SK-N-SH (cell line): Measurements from ENCODE around the gene PPFIBP2. TPM values are rescaled to one million over a fixed set of nuclear protein-coding genes. Genes with fewer than 3 reads are reported as not detected.

Experiments used
- CTCF ChIA-PET: fragments of 300-600, 350-600 bp; formaldehyde crosslinking; extraction: SDS; loops from one replicate; lab custom pipeline; 2021; lab: Yijun Ruan, JAX
- POLR2A ChIA-PET: fragments of 350-600 bp; sonication (Branson Sonifier 250); formaldehyde crosslinking; extraction: SDS; loops from one replicate; lab custom pipeline; 2020; ENCODE audit warnings: antibody characterized with exemption, inconsistent platforms; lab: Yijun Ruan, JAX
- DNase-seq: peaks from one replicate; pipeline ENCODE4 v3.0.0; 2012
- H2AFZ ChIP-seq: fragments of 200-600 bp; sonication (generic); 2 replicates; pipeline ENCODE4 v1.8.1; 2016; ENCODE audit warnings: antibody characterized with exemption, mild to moderate bottlenecking, low read depth
- H3F3A ChIP-seq: fragments of 200-600 bp; sonication (generic); replicated peaks from 2 replicates; pipeline ENCODE3; 2016; ENCODE audit warnings: antibody characterized with exemption, mild to moderate bottlenecking; ENCODE audit not compliant: insufficient read depth
- H3K27ac ChIP-seq, 2 experiments: fragments of 200-500 bp in 1 of 2; fragments of 200-600 bp in 1 of 2; sonication (Bioruptor generic) in 1 of 2; sonication (generic), shearing (Covaris generic) in 1 of 2; 2 replicates each; pipeline versions ENCODE4 v1.5.1 to v1.6.1; 2014 to 2016; ENCODE audit warnings: low read depth in 2 of 2, inconsistent platforms in 1 of 2, low read length in 1 of 2, mild to moderate bottlenecking in 1 of 2, mixed read lengths in 1 of 2
- H3K27me3 ChIP-seq: fragments of 200-600 bp; sonication (generic), shearing (Covaris generic); 2 replicates; pipeline ENCODE4 v1.6.1; 2016; ENCODE audit warnings: mixed run types; ENCODE audit not compliant: insufficient read depth
- H3K36me3 ChIP-seq, 2 experiments: fragments of 200-500 bp in 1 of 2; fragments of 200-600 bp in 1 of 2; sonication (Bioruptor generic) in 1 of 2; sonication (generic) in 1 of 2; replicated peaks in 1 of 2; 2 replicates each; pipeline versions ENCODE3 to v1.5.1; 2014 to 2016; ENCODE audit warnings: low read length in 1 of 2, mild to moderate bottlenecking in 1 of 2; ENCODE audit not compliant: insufficient read depth in 2 of 2, control insufficient read depth in 1 of 2
- H3K4me1 ChIP-seq, 2 experiments: fragments of 200-500 bp in 1 of 2; fragments of 200-600 bp in 1 of 2; sonication (Bioruptor generic) in 1 of 2; sonication (generic), shearing (Covaris generic) in 1 of 2; 2 replicates each; pipeline versions ENCODE4 v1.5.1 to v1.6.1; 2014 to 2016; ENCODE audit warnings: low read depth in 1 of 2, low read length in 1 of 2, mixed run types in 1 of 2; ENCODE audit not compliant: insufficient read depth in 2 of 2, control insufficient read depth in 1 of 2
- H3K4me2 ChIP-seq: fragments of 200-600 bp; sonication (generic), shearing (Covaris generic); 2 replicates; pipeline ENCODE4 v1.6.1; 2017; ENCODE audit warnings: mixed run types
- H3K4me3 ChIP-seq, 2 experiments: fragments of 200-500 bp in 1 of 2; fragments of 200-600 bp in 1 of 2; sonication (Bioruptor generic) in 1 of 2; sonication (generic), shearing (Covaris generic) in 1 of 2; 2 replicates each; pipeline versions ENCODE4 v1.5.1 to v1.8.1; 2014 to 2016; ENCODE audit warnings: low read depth in 2 of 2, inconsistent platforms in 1 of 2, low read length in 1 of 2, mild to moderate bottlenecking in 1 of 2, mixed read lengths in 1 of 2, moderate library complexity in 1 of 2
- H3K79me2 ChIP-seq: fragments of 200-600 bp; sonication (generic); 2 replicates; pipeline ENCODE4 v1.8.1; 2017; ENCODE audit warnings: mild to moderate bottlenecking; ENCODE audit not compliant: insufficient read depth
- H3K9ac ChIP-seq: fragments of 200-600 bp; sonication (generic); 2 replicates; pipeline ENCODE4 v1.6.1; 2017; ENCODE audit warnings: mixed run types
- H3K9me2 ChIP-seq: fragments of 200-600 bp; sonication (generic); 2 replicates; pipeline ENCODE4 v1.6.1; 2017; ENCODE audit warnings: mixed run types
- H3K9me3 ChIP-seq: fragments of 200-600 bp; sonication (generic); 2 replicates; pipeline ENCODE4 v1.6.1; 2017; ENCODE audit warnings: mixed run types, mild to moderate bottlenecking, moderate library complexity
- H4K20me1 ChIP-seq: fragments of 200-600 bp; sonication (generic); 2 replicates; pipeline ENCODE4 v1.6.1; 2017; ENCODE audit warnings: mild to moderate bottlenecking, mixed run types; ENCODE audit not compliant: insufficient read depth
- ELF1 ChIP-seq: IDR thresholded peaks from 2 replicates; pipeline ENCODE4 v1.4.0; 2012
- EP300 ChIP-seq, 2 experiments: IDR thresholded peaks; 2 replicates each; pipeline versions ENCODE4 v1.4.0 to v1.6.1; 2012; ENCODE audit warnings: borderline replicate concordance in 1 of 2, low read depth in 1 of 2, low read length in 1 of 2
- EZH2phosphoT487 ChIP-seq: fragments of 200-600 bp; sonication (generic); IDR thresholded peaks from 2 replicates; pipeline ENCODE4 v1.6.1; 2017; ENCODE audit warnings: low read depth, mixed run types, mild to moderate bottlenecking, antibody characterized with exemption, moderate library complexity, borderline replicate concordance
- FOSL2 ChIP-seq: IDR thresholded peaks from 2 replicates; pipeline ENCODE4 v1.4.0; 2012; ENCODE audit warnings: low read depth, mild to moderate bottlenecking, moderate library complexity, borderline replicate concordance
- FOXJ3 ChIP-seq: sonication (generic); formaldehyde crosslinking; IDR thresholded peaks from 2 replicates; pipeline ENCODE4 v1.5.1; 2020; ENCODE audit warnings: mild to moderate bottlenecking, missing genetic modification reagents
- GABPA ChIP-seq: IDR thresholded peaks from 2 replicates; pipeline ENCODE4 v1.4.0; 2012; ENCODE audit warnings: low read depth, mild to moderate bottlenecking
- GATA2 ChIP-seq: sonication (generic); formaldehyde crosslinking; IDR thresholded peaks from 2 replicates; pipeline ENCODE4 v1.5.0; 2020; ENCODE audit warnings: mild to moderate bottlenecking, missing genetic modification reagents
- JUND ChIP-seq: IDR thresholded peaks from 2 replicates; pipeline ENCODE4 v1.4.0; 2012
- RAD21 ChIP-seq: IDR thresholded peaks from 2 replicates; pipeline ENCODE4 v1.6.1; 2012; ENCODE audit warnings: mild to moderate bottlenecking, low read length
- RCOR1 ChIP-seq: fragments of 150-350 bp; IDR thresholded peaks from 2 replicates; pipeline ENCODE4 v1.6.1; 2017; ENCODE audit warnings: antibody characterized with exemption, low read length
- RFX5 ChIP-seq: IDR thresholded peaks from 2 replicates; pipeline ENCODE4 v1.6.1; 2012; ENCODE audit warnings: mild to moderate bottlenecking, improper control_type of control experiment, low read length
- RXRA ChIP-seq: IDR thresholded peaks from 2 replicates; pipeline ENCODE4 v1.4.0; 2012; ENCODE audit warnings: low read depth, mild to moderate bottlenecking, borderline replicate concordance
- SMC3 ChIP-seq: IDR thresholded peaks from 2 replicates; pipeline ENCODE4 v1.6.1; 2012; ENCODE audit warnings: low read depth, low read length, improper control_type of control experiment
- TAF1 ChIP-seq: IDR thresholded peaks from 2 replicates; pipeline ENCODE4 v1.6.1; 2012; ENCODE audit warnings: low read depth, mild to moderate bottlenecking, low read length, moderate library complexity, borderline replicate concordance
- YY1 ChIP-seq: IDR thresholded peaks from 2 replicates; pipeline ENCODE4 v1.4.0; 2012; ENCODE audit warnings: low read depth, mild to moderate bottlenecking
- WGBS: methylation state at CpG from one replicate; pipeline ENCODE4 v1.1.6; 2017; ENCODE audit warnings: low lambda C conversion rate; 5-methylcytosine and 5-hydroxymethylcytosine counted together
- polyA plus RNA-seq, 3 experiments: library from polyadenylated mRNA; depleted of rRNA; stranded (reverse); fragments of >200 nt; gene quantifications; 2 replicates each; pipeline ENCODE4 v1.2.3, GENCODE V29; 2012
- TF ChIP-seq, protein P1 (sequence below): fragments of 150-350 bp; IDR thresholded peaks from 2 replicates; pipeline ENCODE4 v1.6.1; 2017; ENCODE audit warnings: antibody characterized with exemption, low read length, low read depth, borderline replicate concordance
- TF ChIP-seq, protein P2 (sequence below): fragments of 200-600 bp; sonication (generic); IDR thresholded peaks from 2 replicates; pipeline ENCODE4 v1.6.1; 2017; ENCODE audit warnings: antibody characterized with exemption, mild to moderate bottlenecking, moderate library complexity
- TF ChIP-seq, protein P3 (sequence below): fragments of 150-350 bp; IDR thresholded peaks from 2 replicates; pipeline ENCODE4 v1.6.1; 2016; ENCODE audit warnings: mild to moderate bottlenecking, low read depth, low read length
- TF ChIP-seq, protein P4 (sequence below): IDR thresholded peaks from 2 replicates; pipeline ENCODE4 v1.4.0; 2012; ENCODE audit warnings: low read depth, borderline replicate concordance
- TF ChIP-seq, protein P5 (sequence below): IDR thresholded peaks from 2 replicates; pipeline ENCODE4 v1.4.0; 2012; ENCODE audit warnings: low read depth, borderline replicate concordance

The PPFIBP2 gene
- polyA plus RNA-seq, 1 of the 3 experiments (the other 2 are of a cell fraction) = 0.67 TPM

DNA sequence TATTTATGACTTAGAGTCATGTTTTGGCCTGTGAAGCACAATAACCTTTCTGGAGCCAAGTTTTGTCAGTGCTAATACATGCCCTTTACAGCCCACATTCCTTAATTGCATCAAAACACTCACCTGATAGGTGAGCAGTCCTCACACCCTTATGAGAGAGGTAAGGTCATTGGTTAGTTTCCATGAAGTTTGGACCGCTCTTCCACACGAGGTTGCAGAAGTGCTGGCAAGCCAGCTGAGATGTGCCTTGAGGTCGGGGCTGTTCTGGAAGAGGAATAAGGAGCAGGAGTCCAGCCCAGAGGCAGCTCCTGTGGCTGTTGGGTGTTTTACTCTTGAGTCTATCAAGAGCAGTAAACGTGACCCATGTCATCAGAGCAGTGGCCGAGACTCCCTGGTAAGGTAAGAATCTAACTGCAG is 83.2 kb downstream of the PPFIBP2 start (continued):
- TF ChIP-seq FOSL2 = no peak
- no peak for TF ChIP-seq ELF1
- TF ChIP-seq, protein P1, sequence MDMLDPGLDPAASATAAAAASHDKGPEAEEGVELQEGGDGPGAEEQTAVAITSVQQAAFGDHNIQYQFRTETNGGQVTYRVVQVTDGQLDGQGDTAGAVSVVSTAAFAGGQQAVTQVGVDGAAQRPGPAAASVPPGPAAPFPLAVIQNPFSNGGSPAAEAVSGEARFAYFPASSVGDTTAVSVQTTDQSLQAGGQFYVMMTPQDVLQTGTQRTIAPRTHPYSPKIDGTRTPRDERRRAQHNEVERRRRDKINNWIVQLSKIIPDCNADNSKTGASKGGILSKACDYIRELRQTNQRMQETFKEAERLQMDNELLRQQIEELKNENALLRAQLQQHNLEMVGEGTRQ = no peak
- no peak for TF ChIP-seq JUND
- TF ChIP-seq, protein P2, sequence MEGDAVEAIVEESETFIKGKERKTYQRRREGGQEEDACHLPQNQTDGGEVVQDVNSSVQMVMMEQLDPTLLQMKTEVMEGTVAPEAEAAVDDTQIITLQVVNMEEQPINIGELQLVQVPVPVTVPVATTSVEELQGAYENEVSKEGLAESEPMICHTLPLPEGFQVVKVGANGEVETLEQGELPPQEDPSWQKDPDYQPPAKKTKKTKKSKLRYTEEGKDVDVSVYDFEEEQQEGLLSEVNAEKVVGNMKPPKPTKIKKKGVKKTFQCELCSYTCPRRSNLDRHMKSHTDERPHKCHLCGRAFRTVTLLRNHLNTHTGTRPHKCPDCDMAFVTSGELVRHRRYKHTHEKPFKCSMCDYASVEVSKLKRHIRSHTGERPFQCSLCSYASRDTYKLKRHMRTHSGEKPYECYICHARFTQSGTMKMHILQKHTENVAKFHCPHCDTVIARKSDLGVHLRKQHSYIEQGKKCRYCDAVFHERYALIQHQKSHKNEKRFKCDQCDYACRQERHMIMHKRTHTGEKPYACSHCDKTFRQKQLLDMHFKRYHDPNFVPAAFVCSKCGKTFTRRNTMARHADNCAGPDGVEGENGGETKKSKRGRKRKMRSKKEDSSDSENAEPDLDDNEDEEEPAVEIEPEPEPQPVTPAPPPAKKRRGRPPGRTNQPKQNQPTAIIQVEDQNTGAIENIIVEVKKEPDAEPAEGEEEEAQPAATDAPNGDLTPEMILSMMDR = no peak
- no peak for TF ChIP-seq RXRA
- TF ChIP-seq TAF1 = no peak
- TF ChIP-seq GATA2 (CRISPR knock-in tag) = no peak
- no peak for TF ChIP-seq FOXJ3 (CRISPR knock-in tag)
- TF ChIP-seq, all 33 proteins: peak for 0

DNA sequence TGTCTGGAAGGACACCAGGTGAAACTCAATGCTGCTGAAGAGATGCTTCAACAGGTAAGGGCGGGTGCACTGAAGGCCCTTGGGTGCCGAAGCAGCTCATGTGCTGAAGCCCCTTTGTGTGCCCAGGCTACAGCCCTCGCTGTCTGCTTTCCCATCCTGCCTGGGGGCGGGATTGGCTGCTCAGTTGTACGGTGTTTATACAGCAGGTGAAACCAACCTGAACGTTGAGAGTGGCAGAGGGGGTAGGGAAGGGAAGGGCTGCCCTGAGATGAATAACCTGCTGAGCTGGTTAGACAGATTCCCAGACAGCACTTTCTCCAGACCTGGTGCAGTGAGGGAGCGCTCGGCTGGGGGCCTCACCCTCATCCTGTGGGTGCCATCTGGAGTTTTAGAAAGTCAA is 83.8 kb downstream of the PPFIBP2 start:
- no peaks in the 10 kb centered on the region for H3K36me3 ChIP-seq
- no peaks in the 10 kb centered on the region for H3K27me3 ChIP-seq
- H3K9me2 ChIP-seq = no peaks in the 10 kb centered on the region
- H3K9me3 ChIP-seq = no peaks in the 10 kb centered on the region
- no peak overlapping the region for H3K9ac ChIP-seq
- TF ChIP-seq, protein P3, sequence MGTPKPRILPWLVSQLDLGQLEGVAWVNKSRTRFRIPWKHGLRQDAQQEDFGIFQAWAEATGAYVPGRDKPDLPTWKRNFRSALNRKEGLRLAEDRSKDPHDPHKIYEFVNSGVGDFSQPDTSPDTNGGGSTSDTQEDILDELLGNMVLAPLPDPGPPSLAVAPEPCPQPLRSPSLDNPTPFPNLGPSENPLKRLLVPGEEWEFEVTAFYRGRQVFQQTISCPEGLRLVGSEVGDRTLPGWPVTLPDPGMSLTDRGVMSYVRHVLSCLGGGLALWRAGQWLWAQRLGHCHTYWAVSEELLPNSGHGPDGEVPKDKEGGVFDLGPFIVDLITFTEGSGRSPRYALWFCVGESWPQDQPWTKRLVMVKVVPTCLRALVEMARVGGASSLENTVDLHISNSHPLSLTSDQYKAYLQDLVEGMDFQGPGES = no peak
- TF ChIP-seq FOXJ3 (CRISPR knock-in tag) = no peak
- no peaks in the 10 kb centered on the region for H3K79me2 ChIP-seq
- CTCF ChIA-PET = interaction anchor here (0.9 to 1.4 kb wide), 2 partner anchors 26 to 38 kb away, joined by 3 read pairs; no protein-coding TSS in a partner anchor
- no peak for DNase-seq
- H4K20me1 ChIP-seq = no peaks in the 10 kb centered on the region
- WGBS = 52% methylated on average over 6 of the region's 8 CpGs
- no peak overlapping the region for H3K4me3 ChIP-seq
- POLR2A ChIA-PET = no interaction called here
- H3K27ac ChIP-seq = no peak overlapping the region
- H3K4me2 ChIP-seq = no peak overlapping the region
- no peaks in the 10 kb centered on the region for H3F3A ChIP-seq
- H3K4me1 ChIP-seq = peaks cover 0 to 17% of the 10 kb centered on the region in 2 experiments; a peak in 2 of 4 replicates
- H2AFZ ChIP-seq = no peak overlapping the region

DNA sequence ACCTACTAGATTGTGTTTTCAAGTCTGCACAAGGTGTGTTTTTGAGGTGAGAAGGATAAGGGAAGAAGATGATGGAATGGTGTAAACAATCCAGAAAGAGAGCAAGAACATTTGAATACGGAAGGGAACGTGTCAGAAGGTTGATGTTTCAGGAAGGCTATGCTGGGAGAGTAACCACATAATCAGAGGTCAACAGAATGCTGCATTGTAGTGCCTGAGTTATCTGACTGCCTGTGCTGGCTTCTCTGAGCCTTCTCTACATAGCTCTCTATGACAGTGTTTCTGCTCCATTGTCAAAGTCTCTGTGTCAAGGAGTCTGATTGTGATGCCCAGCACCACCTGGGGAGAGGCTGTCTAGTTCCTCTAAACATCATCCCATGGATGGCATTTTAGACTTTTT is 85.4 kb downstream of the PPFIBP2 start:
- ChIA-PET CTCF (no interaction called here), POLR2A (no interaction called here)
- Histone ChIP-seq H3K9me2 (no peaks in the 10 kb centered on the region), H3K9ac (no peak overlapping the region), H3K27ac (no peak overlapping the region), H3K79me2 (no peaks in the 10 kb centered on the region), H3K36me3 (no peaks in the 10 kb centered on the region), H3K27me3 (no peaks in the 10 kb centered on the region), H3F3A (no peaks in the 10 kb centered on the region), H3K4me3 (no peak overlapping the region), H4K20me1 (no peaks in the 10 kb centered on the region), H3K9me3 (no peaks in the 10 kb centered on the region), H2AFZ (no peak overlapping the region), H3K4me1 (peaks cover 0 to 5% of the 10 kb centered on the region in 2 experiments; a peak in 1 of 4 replicates), H3K4me2 (no peak overlapping the region)
- 58% methylated on average over 2 of the region's 2 CpGs for WGBS
- DNase-seq = no peak
- TF ChIP-seq, protein P4, sequence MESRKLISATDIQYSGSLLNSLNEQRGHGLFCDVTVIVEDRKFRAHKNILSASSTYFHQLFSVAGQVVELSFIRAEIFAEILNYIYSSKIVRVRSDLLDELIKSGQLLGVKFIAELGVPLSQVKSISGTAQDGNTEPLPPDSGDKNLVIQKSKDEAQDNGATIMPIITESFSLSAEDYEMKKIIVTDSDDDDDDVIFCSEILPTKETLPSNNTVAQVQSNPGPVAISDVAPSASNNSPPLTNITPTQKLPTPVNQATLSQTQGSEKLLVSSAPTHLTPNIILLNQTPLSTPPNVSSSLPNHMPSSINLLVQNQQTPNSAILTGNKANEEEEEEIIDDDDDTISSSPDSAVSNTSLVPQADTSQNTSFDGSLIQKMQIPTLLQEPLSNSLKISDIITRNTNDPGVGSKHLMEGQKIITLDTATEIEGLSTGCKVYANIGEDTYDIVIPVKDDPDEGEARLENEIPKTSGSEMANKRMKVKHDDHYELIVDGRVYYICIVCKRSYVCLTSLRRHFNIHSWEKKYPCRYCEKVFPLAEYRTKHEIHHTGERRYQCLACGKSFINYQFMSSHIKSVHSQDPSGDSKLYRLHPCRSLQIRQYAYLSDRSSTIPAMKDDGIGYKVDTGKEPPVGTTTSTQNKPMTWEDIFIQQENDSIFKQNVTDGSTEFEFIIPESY = no peak
- no peak for TF ChIP-seq EZH2phosphoT487
- no peak for TF ChIP-seq RXRA
- TF ChIP-seq ELF1 = no peak
- TF ChIP-seq, protein P5, sequence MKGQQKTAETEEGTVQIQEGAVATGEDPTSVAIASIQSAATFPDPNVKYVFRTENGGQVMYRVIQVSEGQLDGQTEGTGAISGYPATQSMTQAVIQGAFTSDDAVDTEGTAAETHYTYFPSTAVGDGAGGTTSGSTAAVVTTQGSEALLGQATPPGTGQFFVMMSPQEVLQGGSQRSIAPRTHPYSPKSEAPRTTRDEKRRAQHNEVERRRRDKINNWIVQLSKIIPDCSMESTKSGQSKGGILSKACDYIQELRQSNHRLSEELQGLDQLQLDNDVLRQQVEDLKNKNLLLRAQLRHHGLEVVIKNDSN = no peak
- no peak for TF ChIP-seq GATA2 (CRISPR knock-in tag)
- no peak for TF ChIP-seq GABPA
- no peak for TF ChIP-seq JUND
- no peak for TF ChIP-seq RAD21
- TF ChIP-seq RCOR1 = no peak
- no peak for TF ChIP-seq RFX5
- no peak for TF ChIP-seq SMC3
- no peak for TF ChIP-seq EP300 (IDR thresholded peaks at IDR 0.05; ENCODE audit: borderline replicate concordance in 1 of 2, low read depth in 1 of 2, low read length in 1 of 2)
- no peak for TF ChIP-seq YY1
